Panc1 (cell line): ENCODE data around the gene PHLDB2. TPM values are rescaled to one million over a fixed set of nuclear protein-coding genes. Genes with fewer than 3 reads are reported as not detected.

ENCODE experiments used
- ATAC-seq: fragments of 200-7000 bp; cut with Tn5 transposase; 2 replicates; pipeline ENCODE4 v1.9.1; 2020; ENCODE audit warnings: mild to moderate bottlenecking, moderate library complexity
- BruUV-seq: library from RNA; stranded (reverse); fragments of 400-500 nt; replicated peaks from 2 replicates; lab custom pipeline; 2021; lab: Mats Ljungman, UMichigan
- CTCF ChIA-PET: fragments of 300-600 bp; sonication (Branson Sonifier 250); formaldehyde crosslinking; loops from one replicate; lab custom pipeline; 2022; ENCODE audit warnings: antibody characterized with exemption; lab: Charles Lee
- POLR2A ChIA-PET: fragments of 300-600 bp; sonication (Branson Sonifier 250); formaldehyde crosslinking; loops from one replicate; lab custom pipeline; 2022; ENCODE audit warnings: antibody characterized with exemption; lab: Charles Lee
- DNase-seq: peaks from one replicate; pipeline ENCODE4 v3.0.0-alpha.2; 2010; ENCODE audit warnings: low read depth, low spot score
- H3K27ac ChIP-seq: 2 replicates; pipeline ENCODE4 v1.5.1; 2011; ENCODE audit warnings: mild to moderate bottlenecking, low read length, inconsistent platforms
- H3K27me3 ChIP-seq: fragments of 200-500 bp; sonication (Bioruptor generic); 2 replicates; pipeline ENCODE4 v1.6.0; 2014; ENCODE audit warnings: low read length, inconsistent platforms; ENCODE audit not compliant: control insufficient read depth, insufficient read depth
- H3K36me3 ChIP-seq: fragments of 200-500 bp; sonication (Bioruptor generic); 2 replicates; pipeline ENCODE4 v1.5.1; 2014; ENCODE audit warnings: inconsistent platforms, mild to moderate bottlenecking, low read length, moderate library complexity; ENCODE audit not compliant: control insufficient read depth, insufficient read depth
- H3K4me1 ChIP-seq: 2 replicates; pipeline ENCODE4 v1.5.1; 2011; ENCODE audit warnings: inconsistent platforms, mild to moderate bottlenecking, low read length, moderate library complexity; ENCODE audit not compliant: control insufficient read depth, insufficient read depth
- H3K4me3 ChIP-seq, 2 experiments: 2 replicates each; pipeline ENCODE4 v1.5.1; 2011 to 2012; ENCODE audit warnings: low read depth in 2 of 2, low read length in 2 of 2, mild to moderate bottlenecking in 2 of 2, inconsistent platforms in 1 of 2, moderate library complexity in 1 of 2
- H3K9me3 ChIP-seq: fragments of 200-500 bp; sonication (Bioruptor generic); 2 replicates; pipeline ENCODE4 v1.5.1; 2014; ENCODE audit warnings: low read depth, mild to moderate bottlenecking, inconsistent platforms, low read length, moderate library complexity; ENCODE audit not compliant: control insufficient read depth, insufficient read depth
- POLR2AphosphoS5 ChIP-seq: IDR thresholded peaks from 2 replicates; pipeline ENCODE4 v1.6.1; 2012; ENCODE audit warnings: mild to moderate bottlenecking, low read depth, low read length, moderate library complexity
- SIN3A ChIP-seq: IDR thresholded peaks from 2 replicates; pipeline ENCODE4 v1.6.1; 2012; ENCODE audit warnings: low read depth, mild to moderate bottlenecking, low read length, moderate library complexity, borderline replicate concordance; ENCODE audit not compliant: insufficient read depth
- TCF7L2 ChIP-seq: IDR thresholded peaks from 2 replicates; pipeline ENCODE4 v1.6.1; 2011; ENCODE audit warnings: mild to moderate bottlenecking, low read depth, low read length, inconsistent platforms
- in situ Hi-C: cut with HindIII; loops from 2 replicates; pipeline ENCODE4 v1.10.0; 2016; ENCODE audit warnings: low sequenced_read_pairs, low pct_unique_long_range_greater_than_20kb
- intact Hi-C: fragments of 100-400 bp; cut with micrococcal nuclease; formaldehyde crosslinking; loops from one replicate; pipeline ENCODE4 v1.10.0; 2022; ENCODE audit not compliant: unreplicated experiment
- total RNA-seq: library from RNA; stranded (reverse); gene quantifications from one replicate; pipeline ENCODE4 v1.2.1, GENCODE V29; 2021; ENCODE audit not compliant: unreplicated experiment
- TF ChIP-seq, protein P1 (sequence below): fragments of 450-650 bp; IDR thresholded peaks from 2 replicates; pipeline ENCODE4 v1.5.1; 2017; ENCODE audit warnings: mild to moderate bottlenecking
- TF ChIP-seq, protein P2 (sequence below), 2 experiments: IDR thresholded peaks; 2 replicates each; pipeline ENCODE4 v1.6.1; 2011 to 2012; ENCODE audit warnings: low read depth in 2 of 2, control low read depth in 1 of 2, low read length in 1 of 2, mild to moderate bottlenecking in 1 of 2, moderate library complexity in 1 of 2; ENCODE audit not compliant: insufficient read depth in 1 of 2

PHLDB2 gene
- total RNA-seq, 1 experiment from 2014 or later, result 11.3 TPM

DNA sequence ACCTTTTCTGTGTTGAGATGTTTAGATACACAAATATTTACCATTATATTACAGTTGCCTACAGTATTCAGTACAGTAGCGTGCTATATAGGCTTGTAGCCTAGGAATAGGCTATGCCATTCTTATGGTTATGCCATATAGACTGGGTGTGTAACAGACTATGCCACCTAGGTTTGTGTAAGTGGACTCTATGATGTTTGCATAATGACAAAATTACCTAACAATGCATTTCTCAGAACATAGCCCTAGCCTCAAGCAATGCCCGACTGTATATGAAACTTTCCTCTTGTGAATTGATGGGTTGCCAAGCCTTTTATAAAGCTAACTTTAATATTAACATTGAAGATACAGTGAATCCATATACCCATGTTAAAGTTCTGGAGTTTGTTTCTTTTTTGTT lies 10.3 kb upstream of the PHLDB2 start:
- in situ Hi-C loops, result no loop called here
- BruUV-seq, result no TSS peak

DNA sequence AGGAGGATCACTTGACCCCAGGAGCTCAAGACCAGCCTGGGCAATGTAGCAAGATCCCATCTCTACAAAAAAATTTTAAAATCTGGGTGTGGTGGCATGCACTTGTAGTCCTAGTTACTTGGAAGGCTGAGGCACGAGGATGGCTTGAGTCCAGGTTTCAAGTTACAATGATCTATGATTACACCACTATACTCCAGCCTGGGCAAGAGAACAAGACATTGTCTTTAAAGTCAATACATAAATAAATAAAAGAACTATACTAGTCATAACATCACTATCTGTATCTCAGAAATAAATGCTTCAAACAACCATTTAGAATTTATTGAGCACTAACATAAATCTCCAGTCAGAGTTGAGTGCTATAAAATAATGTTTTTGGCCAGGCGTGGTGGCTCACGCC lies 8.5 kb upstream of the PHLDB2 start:
- no peak for DNase-seq
- TF ChIP-seq POLR2AphosphoS5 (no peak), TCF7L2 (no peak), SIN3A (no peak)
- TF ChIP-seq, protein P1, sequence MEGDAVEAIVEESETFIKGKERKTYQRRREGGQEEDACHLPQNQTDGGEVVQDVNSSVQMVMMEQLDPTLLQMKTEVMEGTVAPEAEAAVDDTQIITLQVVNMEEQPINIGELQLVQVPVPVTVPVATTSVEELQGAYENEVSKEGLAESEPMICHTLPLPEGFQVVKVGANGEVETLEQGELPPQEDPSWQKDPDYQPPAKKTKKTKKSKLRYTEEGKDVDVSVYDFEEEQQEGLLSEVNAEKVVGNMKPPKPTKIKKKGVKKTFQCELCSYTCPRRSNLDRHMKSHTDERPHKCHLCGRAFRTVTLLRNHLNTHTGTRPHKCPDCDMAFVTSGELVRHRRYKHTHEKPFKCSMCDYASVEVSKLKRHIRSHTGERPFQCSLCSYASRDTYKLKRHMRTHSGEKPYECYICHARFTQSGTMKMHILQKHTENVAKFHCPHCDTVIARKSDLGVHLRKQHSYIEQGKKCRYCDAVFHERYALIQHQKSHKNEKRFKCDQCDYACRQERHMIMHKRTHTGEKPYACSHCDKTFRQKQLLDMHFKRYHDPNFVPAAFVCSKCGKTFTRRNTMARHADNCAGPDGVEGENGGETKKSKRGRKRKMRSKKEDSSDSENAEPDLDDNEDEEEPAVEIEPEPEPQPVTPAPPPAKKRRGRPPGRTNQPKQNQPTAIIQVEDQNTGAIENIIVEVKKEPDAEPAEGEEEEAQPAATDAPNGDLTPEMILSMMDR, result no peak
- TF ChIP-seq, protein P2, sequence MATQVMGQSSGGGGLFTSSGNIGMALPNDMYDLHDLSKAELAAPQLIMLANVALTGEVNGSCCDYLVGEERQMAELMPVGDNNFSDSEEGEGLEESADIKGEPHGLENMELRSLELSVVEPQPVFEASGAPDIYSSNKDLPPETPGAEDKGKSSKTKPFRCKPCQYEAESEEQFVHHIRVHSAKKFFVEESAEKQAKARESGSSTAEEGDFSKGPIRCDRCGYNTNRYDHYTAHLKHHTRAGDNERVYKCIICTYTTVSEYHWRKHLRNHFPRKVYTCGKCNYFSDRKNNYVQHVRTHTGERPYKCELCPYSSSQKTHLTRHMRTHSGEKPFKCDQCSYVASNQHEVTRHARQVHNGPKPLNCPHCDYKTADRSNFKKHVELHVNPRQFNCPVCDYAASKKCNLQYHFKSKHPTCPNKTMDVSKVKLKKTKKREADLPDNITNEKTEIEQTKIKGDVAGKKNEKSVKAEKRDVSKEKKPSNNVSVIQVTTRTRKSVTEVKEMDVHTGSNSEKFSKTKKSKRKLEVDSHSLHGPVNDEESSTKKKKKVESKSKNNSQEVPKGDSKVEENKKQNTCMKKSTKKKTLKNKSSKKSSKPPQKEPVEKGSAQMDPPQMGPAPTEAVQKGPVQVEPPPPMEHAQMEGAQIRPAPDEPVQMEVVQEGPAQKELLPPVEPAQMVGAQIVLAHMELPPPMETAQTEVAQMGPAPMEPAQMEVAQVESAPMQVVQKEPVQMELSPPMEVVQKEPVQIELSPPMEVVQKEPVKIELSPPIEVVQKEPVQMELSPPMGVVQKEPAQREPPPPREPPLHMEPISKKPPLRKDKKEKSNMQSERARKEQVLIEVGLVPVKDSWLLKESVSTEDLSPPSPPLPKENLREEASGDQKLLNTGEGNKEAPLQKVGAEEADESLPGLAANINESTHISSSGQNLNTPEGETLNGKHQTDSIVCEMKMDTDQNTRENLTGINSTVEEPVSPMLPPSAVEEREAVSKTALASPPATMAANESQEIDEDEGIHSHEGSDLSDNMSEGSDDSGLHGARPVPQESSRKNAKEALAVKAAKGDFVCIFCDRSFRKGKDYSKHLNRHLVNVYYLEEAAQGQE (IDR thresholded peaks at IDR 0.05; ENCODE audit: insufficient read depth in 1 of 2, low read depth in 2 of 2, low read length in 1 of 2), result no peak
- CTCF ChIA-PET, result interaction anchor here (0.6 to 0.7 kb wide), 2 partner anchors 138 to 149 kb away, joined by 3 to 10 read pairs; no protein-coding TSS in a partner anchor

More for the DNA sequence above, 10.3 kb upstream of the PHLDB2 start:
- TF ChIP-seq, protein P2 (IDR thresholded peaks at IDR 0.05; ENCODE audit: insufficient read depth in 1 of 2, low read depth in 2 of 2, low read length in 1 of 2), result no peak
- TF ChIP-seq SIN3A (no peak), TCF7L2 (no peak), POLR2AphosphoS5 (no peak)
- TF ChIP-seq, protein P1, result no peak
- Histone ChIP-seq H3K9me3 (no peaks in the 10 kb centered on the region), H3K4me3 (no peak overlapping the region), H3K36me3 (no peaks in the 10 kb centered on the region), H3K27ac (no peak overlapping the region), H3K27me3 (no peaks in the 10 kb centered on the region; the same call in 1 of the 2 replicates), H3K4me1 (no peaks in the 10 kb centered on the region)
- ChIA-PET POLR2A (no interaction called here), CTCF (no interaction called here)
- no peak for ATAC-seq
- no peak for DNase-seq
- intact Hi-C loops, result no loop called here

More for the DNA sequence above, 8.5 kb upstream of the PHLDB2 start:
- no peak for ATAC-seq
- H3K9me3 ChIP-seq, result no peaks in the 10 kb centered on the region
- H3K27ac ChIP-seq, result no peak overlapping the region
- no peaks in the 10 kb centered on the region; the same call in 1 of the 2 replicates for H3K27me3 ChIP-seq
- no peak overlapping the region for H3K4me3 ChIP-seq
- intact Hi-C loops, result no loop called here
- no TSS peak for BruUV-seq
- POLR2A ChIA-PET, result interaction anchor here (0.7 kb wide), 1 partner anchor 1887 kb away, joined by 10 read pairs; no protein-coding TSS in a partner anchor
- H3K4me1 ChIP-seq, result no peaks in the 10 kb centered on the region
- H3K36me3 ChIP-seq, result no peaks in the 10 kb centered on the region
- in situ Hi-C loops, result no loop called here
